Globus pallidus (tissue), 1 donor: ENCODE measurements around the gene IRF2BPL.
"Not testable (repeated sequence)": the region's sequence is repeated elsewhere in the genome, so short reads cannot be mapped to it uniquely, and the experiment has no call there.

Source experiments
- DNase-seq: peaks from one replicate; pipeline ENCODE4 v3.0.0-alpha.2; 2015; ENCODE audit warnings: low spot score

Gene IRF2BPL

DNA sequence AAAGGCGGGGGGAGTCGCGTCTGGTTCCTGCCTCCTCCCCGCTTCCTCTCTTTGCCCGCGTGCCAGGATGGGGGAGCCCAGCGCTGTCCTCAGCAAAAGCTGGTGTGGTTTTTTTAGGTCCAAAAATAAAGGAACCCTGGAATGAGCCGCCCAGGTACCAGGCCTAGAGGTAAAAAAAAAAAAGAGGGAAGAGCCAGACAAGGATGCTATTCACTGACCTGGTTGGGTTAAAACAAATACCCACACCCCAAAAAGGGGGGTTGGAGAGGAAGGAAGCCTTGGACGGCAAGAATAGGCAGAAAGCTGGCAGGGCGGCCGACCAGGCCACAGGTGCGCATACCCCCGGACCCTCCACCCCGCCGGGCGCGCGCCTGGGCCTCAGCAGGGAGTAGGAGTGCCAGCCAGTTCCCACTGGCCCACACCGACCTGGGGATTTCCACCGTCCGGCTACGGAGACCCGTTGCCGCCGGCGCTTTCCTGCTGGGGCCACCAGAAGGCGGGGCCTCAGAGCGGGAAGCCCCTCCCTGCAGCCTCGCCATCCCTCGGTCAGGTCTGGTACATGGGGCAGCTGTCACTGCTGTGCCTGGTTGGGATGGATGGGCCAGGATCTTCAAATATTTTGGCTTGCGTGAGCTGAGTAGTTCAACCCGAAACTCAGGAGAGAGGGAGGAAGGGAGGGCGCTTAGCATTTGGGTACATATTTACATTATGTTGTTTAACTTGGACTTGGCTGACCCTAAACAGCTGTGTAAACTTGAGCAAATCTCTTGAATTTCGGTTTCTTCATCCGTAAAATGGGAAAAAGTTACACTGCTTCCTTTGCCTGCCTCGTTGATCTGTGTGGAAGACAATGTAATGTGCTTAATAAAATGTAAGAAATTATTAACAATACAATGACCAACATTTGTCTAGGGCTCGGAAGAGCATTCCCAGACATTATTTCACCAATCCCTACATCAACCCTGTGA, 5.4 kb upstream of the IRF2BPL start:
- peak; percentile 62 for DNase-seq

DNA sequence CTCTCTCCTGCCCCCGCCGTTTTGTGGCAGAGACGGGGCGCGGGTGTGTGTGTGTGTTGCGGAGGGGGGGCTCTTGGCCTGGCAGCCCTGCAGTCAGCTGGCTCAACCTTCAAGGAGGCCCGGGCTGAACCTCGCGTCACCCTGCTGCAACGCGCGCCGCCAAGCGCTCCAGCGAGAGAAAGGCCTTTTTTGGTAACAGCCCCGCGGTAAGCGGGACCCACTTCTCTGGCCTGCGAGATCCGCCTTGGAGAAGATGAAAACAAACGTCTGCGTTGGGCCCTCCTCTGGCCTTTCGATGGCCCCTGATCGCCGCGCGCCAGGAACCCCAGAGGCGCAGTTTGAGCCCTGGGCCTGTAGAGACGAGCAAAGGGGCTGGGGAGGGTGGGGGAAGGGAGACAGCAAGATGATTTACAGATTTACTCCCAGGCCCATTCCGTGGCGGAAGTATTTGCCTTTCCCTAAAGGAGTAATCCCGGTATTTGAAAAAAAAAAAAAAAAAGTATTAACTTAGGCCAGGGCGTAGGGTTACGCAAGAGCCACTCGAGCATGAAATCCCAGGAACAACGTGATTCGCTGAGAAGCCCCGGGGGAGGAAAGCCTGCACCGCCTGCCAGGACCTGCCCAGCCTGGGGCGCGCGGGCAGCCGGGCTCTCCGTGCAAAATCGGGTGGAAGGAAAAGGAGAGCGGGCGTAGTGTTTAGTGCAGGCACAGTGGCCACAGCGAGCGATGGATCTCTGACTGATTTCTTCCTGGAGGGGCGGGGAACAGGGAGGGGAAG, 4.5 kb upstream of the IRF2BPL start:
- peak; percentile 81 for DNase-seq

DNA sequence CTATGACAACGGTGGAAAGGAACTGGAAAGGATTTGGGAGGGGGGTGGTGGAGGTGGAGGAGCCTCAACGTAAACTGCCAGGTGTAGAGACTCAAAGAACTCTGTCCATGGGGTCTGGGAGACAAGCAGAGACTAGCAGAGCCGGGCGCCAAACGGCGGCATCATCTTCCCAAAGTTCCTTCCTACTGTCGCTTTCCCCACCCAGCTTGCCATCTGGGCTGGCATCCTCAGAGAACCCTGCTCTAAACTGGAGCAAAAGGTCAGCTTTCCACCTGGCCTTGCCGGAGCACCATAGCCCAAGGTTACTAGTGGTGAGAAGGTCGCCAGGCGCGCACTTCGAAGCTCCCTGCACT, 4.0 kb upstream of the IRF2BPL start:
- DNase-seq, result no peak

DNA sequence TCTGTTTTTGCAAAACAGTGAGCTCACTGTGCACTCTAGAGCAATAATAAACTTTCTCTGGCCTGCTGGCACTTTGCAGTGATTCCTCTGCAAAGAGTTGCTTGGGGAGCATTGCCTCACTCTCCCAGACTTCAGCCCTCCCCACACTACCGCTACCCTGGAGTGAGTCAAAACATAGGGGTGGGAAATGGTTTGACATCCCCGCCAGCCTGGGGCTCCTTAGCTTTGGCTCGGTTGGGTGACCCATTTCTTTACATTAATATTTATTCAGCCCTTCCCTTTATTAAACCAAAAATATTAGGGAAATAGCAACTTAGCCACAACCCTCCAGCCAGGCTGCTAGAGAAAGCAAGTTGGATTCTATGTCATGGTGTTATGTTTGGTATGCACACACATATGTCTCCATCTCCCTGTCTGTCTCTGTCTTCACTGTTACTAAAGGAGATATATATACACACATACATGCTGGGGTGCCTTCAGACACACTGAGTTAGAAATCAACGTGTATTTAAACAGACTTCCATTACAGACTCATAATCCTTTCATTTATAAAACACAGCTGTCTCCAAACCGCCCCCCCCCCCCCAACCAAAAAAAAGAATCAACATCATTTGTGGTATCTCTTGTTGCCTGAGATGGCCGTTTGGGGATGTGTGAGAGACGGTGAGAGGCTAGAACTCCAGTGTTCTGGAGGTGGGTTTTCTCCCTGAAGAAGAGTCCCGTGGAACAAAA, 3.4 kb upstream of the IRF2BPL start:
- DNase-seq, result no peak

DNA sequence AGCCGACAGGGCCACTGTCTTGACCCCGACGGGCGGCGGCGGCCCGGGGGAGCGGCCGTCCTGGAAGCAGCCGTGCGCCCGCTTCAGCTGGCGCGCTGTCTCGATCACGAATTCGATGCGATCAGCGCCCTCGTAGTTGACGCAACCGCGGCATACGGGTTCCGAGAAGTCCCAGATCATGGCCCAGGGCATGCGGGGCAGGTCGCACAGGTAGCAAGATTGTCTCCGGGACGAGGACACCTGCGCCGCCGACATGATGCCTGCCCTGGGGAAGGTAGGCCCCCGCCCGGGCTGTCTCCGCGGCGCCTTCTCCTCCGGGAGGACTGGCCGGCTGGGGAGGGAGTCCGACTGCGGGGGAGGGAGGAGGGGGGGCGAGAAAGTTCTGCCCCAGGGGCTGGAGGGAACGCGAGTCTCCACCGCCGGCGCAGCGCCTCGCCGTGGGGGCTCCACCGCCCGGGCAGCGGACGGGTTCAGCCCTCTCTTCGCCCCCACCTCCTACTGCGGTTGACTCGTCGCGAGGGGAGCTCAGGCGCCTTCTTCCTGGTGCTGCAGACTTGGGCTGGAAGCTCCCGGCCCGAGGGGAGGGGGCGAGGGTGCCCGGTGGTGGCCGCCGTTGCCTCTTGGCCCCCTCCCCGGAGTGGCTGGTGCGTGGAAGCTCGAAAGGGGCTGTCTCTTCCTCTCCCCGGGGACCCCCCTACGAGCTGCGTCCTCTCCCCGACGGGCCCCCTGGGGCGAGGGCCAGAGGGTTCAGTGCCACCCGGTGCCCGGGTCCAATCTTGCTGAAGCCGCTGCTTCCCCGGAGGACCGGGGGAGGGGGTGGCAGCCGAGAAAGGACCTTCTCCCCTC, 747 bp downstream of the IRF2BPL start:
- peak; percentile 74 for DNase-seq

DNA sequence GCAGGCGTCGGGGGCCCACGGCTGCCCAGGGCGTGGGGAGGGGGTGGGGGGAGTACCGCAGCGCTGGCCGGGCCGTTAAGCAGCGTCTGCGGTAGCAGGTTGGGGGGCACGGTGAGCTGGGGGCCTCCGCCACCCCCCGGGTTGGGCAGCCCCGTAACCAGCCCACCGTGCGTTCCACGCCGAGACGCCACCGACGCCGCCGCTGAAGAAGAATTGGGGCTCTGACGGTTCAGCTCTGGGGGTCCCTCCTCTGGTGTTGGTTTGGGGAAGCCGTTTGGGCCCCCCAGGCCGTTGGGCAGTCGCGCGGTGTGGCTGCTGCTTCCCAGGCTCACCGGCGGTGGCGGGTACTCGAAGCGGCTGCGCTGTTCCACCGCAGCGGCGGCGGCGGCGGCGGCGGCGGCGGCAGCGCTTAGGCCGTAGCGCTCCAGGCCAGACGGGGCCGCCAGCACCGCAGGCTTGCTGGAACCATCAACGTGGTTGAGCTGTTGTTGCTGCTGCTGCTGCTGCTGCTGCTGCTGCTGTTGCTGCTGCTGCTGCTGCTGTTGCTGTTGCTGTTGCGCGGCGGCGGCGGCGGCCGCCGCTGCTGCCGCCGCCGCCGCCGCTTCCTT, 1.5 kb downstream of the IRF2BPL start:
- peak; percentile 58 for DNase-seq

DNA sequence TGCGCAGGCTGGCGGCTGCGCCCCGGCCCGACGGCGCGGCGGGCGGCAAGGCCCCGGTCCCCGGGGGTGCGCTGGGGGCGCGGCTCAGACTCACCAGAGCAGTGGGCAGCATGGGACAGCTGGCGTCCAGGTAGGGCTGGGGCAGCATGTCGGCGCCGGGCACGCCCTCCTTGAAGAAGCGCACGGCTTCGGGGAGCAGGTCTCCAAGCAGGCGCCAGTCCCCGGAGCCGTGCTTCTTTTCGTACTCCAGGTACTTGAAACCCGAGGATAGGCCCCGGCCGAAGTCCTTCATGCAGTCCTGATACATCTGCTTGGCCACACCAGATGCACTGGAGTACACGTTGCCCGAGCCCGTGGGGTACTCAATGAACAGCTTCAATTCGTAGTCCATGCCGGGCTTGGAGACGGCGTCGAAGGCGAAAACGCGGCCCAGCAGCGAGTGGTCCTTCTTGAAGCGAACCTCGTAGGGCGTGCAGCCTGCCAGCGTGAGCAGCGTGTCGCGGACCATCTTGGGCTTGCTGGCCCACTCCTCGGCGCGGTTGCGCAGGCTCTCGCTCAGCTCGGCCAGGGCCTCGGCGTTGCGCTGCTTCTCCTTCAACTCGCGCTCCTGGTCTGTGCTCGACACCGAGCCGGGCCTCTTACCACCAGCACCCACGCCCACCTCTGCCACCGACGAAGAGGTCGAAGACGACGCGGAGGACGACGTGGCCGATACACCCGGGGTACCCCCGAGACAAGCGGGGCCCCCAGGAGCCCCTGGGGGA, 2.2 kb downstream of the IRF2BPL start:
- no peak for DNase-seq

DNA sequence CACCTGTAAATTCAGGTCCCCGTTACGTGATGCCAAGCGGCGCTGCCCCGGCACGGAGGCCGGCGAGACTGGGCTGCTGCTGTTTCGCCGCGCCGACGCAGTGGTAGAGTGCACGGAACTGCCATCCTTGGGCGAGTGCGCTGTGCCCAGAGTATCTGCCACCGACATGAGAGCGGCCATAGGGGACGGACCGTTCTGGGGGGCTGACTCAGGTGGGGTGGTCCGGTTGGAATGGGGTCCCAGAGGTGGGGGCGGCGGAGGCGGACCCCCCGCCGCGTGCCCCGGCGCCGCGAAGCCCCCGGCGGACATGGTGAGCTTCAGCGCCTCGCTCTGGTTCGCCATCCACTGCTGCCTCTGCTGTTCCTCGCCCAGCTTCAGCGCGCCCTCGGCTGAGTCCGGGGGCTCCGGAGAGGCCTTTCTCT, 2.8 kb downstream of the IRF2BPL start:
- no peak for DNase-seq

DNA sequence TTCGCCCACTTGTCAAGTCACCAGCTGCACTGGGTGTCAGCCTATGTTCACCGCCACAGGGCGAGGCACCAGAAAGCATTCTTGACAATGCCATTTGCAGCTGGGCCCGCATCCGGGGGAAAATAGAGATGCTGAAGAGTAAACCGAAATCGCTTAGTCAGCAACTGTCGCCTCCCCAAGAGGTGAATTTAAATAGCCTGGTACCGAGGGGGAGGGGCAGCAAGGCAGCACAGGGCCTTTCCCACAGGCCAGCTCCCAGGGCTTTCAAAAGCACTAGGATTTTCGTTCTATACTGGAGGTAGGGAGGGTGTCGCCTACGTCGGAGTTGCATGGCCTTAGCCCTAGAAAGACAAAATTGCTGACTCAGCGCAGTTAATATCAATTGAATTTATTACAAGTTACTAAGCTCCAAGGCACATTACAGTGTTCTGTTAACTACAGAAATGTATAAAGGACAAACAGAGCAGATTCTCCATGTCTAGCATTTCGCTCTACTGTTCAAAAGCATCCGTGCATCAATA, 4.3 kb downstream of the IRF2BPL start:
- DNase-seq, result no peak

DNA sequence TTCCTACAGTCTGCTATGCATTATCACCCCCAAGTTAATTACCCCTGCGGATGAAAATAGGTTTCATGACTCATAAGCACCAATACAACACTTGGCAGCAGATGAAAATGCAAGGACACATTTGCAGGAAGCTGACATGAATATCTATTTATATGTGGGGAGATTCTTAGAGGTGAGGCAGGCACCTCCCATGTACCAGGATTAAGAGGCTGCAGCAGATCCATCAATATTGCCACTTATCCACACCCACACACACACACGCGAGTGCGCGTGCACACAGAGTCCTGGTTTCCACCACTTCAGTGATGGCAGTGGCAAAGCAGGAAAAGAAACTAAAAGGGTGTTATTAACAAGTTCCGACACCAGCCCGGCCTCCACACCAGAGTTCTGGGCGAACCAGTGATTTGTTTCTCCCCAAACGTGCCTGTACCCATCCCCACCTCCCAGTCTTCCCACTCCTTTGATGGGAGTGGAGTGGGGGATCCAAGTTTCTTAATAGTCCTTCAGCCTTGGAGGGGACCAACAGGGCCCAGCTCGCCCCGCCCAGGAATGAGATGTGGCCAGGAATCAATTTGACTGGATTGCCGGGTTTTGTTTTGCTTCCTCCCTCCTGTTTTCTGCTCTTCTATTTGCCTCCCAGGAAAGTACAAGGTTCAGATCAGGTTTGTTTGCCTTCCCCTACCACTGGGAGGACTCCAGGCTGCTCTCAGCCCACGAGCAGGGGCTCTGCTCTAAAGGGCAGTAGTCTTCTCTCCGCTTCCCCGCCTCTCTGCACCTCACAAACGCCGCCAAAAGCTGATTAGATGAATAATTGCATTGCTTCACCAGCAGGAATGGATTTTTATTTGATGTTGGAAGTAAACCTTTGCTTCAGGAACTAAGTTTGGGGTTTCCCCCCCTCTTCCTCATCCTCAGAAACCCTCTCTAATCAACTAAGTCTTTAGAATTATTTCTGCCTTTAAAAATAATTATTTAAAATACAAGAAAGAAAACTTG, 5.2 kb downstream of the IRF2BPL start:
- no peak for DNase-seq

DNA sequence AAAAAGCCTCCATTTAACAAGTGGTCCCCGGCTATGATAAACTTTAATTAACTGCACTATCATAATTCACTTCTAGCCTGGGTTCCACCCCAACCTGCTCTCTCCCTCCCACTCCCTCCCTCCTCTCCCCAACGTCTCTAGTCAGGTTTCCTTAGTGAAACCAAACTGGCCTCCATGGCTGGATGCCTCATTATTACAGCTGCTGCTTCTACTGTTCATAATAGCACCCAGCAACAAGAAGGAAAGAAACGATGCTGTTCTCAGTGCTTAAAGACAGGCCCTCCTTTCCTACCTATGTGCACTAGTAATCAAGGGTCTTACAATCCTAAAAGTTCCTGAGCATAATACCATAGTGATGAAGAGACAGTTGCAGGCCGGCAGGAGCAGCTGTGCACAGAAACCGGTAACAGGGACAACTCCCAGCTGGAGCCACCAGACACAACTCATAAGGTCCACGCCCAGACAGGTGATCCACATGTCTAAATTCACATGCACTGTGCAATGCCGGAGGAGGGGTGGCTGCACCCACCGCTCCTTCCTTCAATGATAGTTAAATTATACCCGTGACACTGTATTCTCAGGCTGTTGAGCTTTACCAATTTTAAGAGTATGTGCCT, 6.2 kb downstream of the IRF2BPL start:
- DNase-seq, result no peak

DNA sequence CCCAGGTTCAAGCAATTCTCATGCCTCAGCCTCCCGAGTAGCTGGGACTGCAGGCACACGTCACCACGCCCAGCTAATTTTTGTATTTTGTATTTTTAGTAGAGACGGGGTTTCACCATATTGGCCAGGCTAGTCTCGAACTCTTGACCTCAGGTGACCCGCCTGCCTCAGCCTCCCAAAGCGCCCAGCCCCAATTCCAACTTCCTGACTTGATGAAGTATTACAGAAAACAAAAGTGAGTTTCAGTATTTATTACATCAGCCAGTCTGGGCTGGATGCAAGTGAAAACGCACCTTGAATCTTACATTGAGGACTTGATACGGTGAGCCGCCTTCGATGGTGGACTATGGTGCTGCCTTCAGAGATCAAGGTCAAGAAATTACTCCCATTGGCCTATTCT, 7.1 kb downstream of the IRF2BPL start:
- not testable (repeated sequence) for DNase-seq

DNA sequence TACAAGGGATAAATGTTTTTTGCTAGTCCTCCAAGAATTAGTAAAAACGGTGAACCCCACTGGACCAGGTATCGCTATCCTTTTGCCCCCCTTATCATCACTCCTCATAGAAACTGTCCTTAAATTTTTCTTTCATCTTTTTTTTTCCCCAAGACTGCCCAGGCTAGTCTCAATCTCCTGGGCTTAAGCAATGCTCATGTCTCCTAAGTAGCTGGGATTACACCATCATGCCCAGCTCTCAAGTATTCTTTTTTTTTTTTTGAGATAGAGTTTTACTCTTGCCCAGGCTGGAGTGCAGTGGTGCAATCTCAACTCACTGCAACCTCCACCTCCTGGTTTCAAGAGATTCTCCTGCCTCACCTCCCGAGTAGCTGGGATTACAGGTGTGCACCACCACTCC, 9.7 kb downstream of the IRF2BPL start:
- no peak for DNase-seq

DNA sequence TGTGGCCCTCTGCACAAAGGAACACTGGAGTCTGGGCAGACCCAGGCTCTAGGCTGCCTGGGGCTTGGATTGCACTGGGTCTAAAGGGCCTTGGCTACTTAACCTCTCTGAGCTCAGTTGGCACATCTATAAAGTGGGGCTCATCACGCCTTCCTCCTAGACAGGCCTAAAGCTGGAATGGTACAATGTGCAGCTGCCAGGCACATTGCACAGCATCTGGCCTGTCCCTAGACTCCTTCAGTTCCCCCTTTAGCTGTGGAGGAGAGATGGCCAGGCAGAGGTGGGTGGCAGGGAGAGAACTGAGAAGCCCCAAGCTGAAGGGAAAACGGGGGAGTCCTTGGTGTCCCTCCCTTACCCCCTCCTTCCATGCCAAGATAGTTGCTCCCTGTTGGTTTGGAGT, 10.8 kb downstream of the IRF2BPL start:
- DNase-seq, result no peak

DNA sequence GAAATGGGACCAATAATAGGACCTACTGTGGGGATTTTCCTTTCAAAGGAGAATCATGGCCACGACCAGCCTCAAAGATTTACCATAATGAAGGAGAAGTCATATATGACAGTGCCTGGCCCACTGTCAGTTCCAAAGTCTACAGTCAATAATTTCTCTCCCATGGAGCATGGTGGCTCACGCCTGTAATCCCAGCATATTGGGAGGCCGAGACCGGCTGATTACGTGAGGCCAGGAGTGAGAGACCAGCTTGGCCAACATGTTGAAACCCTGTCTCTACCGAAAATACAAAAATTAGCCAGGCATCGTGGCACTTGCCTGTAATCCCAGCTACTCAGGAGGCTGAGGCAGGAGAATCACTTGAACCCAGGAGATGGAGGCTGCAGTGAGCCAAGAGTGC, 13.8 kb downstream of the IRF2BPL start:
- no peak for DNase-seq

DNA sequence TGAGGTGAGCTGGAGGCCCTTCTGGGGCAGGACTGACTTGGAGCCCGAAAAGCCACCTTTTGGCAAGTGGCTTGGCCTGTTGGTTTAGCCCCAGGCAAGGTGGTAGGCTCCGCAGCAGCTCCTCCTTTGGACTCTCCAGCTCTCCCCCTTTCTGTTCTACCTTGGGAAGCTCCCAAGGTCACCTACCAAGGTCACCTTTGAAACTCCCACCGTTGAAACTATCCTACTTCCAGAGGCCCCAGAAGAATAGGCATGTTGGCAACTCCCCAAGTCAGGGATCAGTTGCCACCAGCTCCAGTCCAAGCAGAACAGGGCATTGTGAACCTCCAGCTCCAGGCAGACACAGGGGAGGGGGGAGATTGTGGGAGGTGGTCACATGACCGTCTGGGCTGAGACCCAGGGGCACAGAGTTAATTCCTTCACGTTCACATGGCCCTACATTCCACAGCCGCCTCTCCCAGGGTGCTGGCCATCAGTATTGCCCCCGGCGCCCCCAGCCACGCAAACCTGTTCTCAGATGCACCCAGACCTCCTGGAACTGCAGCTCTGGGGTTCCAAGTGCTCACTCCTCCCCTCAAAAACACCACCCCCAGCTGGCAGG, 14.4 kb downstream of the IRF2BPL start:
- peak; percentile 73 for DNase-seq

DNA sequence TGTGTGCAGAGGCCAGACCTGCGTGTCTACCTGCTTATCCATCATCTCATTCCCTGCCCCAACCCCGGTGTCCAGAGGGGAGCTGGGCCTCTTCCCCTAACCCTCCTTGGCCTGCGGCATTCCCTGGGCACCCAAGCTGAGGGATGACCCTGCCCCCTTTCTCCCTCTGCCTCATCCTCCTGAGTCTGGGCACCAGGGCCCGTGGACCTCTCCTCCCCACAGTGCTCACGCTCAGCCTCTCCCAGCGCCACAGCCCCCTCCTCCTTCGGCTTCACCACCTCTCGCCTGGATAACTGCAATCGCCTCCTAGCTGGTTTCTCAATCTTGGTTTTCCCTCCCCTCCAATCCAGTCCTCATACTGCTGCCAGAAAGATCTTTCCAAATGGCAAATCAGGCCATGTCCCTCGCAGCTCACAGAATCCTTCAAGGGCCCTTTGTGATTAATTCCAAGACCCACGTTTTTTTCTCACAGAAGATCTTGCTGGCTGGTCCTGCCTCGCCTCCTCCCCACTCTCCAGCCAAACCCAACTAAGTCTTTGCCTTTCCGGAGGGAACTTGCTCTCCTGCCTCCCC, 16.2 kb downstream of the IRF2BPL start:
- DNase-seq, result no peak

DNA sequence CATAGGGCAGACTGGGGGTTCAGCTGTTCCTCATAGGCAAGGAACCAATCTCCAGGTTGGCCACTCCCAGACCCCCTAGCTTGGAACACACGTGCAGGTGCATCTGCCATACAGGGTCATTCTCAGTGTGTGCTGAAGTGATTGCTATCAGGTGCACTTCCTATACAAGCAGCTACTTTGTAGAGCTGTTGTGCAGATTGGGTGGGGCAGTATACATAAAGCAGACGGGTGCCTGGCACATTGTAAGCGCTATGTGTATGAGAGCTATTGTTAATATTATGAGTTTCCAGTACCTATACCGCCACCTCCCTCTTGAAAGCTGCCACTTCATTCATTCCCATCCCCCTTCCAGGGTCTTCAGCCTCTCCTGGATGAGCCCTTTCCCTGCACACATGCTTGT, 17.3 kb downstream of the IRF2BPL start:
- no peak for DNase-seq
